Smooth muscle cell of trachea (primary cell): ENCODE measurements around the gene STYXL2. TPM values are rescaled to one million over a fixed set of nuclear protein-coding genes. Genes with fewer than 3 reads are reported as not detected.

Experiments used
- total RNA-seq: library from RNA; depleted of rRNA; stranded (reverse); fragments of >200 nt; gene quantifications from 2 replicates; pipeline ENCODE4 v1.2.1, GENCODE V29; 2014

Gene STYXL2
- total RNA-seq: not detected in 2 replicates

DNA sequence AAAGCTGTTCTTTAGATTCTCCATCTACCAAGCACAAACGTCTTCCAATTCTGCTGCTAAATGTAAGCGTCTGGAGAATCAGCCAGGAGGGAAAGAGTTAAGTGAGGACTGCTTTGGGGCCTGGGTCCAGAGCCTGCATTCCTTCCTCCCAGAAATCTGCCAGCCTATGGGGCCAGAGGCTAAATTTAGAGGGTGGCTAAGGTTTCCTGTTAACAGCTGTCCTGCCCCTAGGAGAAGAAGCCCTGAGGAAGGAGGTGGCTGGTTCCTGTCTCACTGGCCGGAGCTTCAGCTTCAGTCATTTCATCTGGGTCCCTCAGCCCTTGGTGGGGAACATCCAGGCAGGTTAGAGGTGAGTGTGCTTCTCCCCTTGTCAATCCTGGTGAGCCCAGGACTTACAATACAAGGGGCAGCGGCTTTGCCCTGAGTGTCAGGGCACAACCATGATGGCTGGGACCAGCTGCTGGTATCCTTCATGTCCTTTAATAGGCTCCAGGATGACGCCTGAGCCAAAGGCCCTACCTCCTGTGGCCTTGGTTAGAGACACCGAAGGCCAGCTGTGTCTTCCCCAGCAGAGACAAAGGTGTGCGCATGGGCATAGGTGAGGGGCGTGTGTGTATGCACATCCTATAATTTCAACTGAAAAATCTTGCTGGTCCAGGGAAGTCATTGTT is at the start of gene STYXL2:
TSS of gene STYXL2 (plus strand) at position 230 of the 671 bp plus-strand sequence. CDS start 775 bp downstream, outside the sequence.

DNA sequence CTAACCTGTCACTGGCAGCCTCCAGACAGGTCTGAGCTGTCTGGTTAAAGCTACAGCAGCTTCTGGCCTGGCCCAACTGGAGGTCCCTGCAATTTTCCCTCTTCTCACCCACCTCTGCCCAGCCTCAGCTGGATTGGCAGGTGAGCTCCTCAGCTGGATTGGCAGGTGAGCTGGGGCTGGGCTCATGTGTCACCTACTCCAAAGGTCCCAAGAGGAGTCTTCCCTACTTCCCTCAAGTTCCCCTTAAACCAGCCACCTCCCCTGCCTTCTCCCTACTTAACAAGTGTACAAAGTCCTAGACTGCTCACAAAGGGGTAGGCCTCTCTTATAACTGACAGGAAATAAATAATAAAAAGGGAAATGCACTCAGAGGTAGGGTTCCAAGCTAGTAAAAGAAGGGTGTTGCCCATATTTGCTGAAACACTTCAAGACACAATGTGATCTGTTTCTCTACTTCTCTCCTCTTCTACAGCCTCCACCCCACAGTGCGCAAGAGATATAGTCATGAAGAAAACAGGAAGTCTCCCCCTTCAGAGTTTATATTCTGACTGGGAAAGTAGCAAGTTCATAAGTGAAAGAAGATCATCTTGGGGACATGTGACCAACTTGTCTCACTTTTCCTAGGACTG is 3.4 kb upstream of the STYXL2 start, which contains the start of gene GPA33:
TSS of gene GPA33 (minus strand) at position 64 of the 629 bp plus-strand sequence. CDS start 90 bp downstream, outside the sequence.

Other genes with a start within 250 kb of the STYXL2 start
- 10.6 and 11.5 TPM in 2 replicates for gene TADA1, start 217.8 kb upstream of the STYXL2 start, total RNA-seq
- under 0.01 and 0.17 TPM in 2 replicates for gene ILDR2, start 118.5 kb upstream of the STYXL2 start, total RNA-seq
- not detected in 2 replicates for gene MAEL, start 104.8 kb upstream of the STYXL2 start, total RNA-seq
- gene GPA33, start 3.7 kb upstream of the STYXL2 start, total RNA-seq: not detected in 2 replicates
- gene POU2F1, start 126.8 kb downstream of the STYXL2 start, total RNA-seq: 2.5 and 4.4 TPM in 2 replicates